ENCODE results near the gene C16orf54. TPM values are rescaled to one million over a fixed set of nuclear protein-coding genes. Genes with fewer than 3 reads are reported as not detected.
"Not testable (repeated sequence)": the region's sequence is repeated elsewhere in the genome, so short reads cannot be mapped to it uniquely, and the experiment has no call there.

C16orf54 gene
- total and polyA plus RNA-seq, 4 donors, result 0.38 to 2.4 (median 0.84) TPM

DNA sequence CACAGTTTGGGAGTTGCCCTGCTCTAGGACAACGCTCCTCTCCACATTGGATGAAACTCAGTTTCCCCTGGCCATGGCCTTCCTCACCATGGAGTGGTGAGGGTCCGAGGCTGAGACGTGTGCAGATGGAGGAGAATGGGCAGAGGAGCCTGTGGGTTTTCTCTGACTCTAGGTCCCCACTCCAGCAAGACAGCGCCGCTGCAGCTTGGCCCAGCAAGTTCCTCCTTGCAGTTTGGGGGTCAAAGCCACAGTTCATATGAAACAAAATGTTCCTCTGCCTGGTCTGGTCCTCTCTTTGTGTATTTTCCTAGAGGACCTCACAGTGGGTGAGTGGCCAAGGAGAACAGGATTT lies 2.3 kb downstream of the C16orf54 start:
- Histone ChIP-seq H3K27ac (ENCODE audit: low read depth in 1 of 2, low read length in 2 of 2) (no peak overlapping the region), H3K36me3 (ENCODE audit: control insufficient read depth in 4 of 4, insufficient read depth in 3 of 4, low read depth in 1 of 4, low read length in 3 of 4) (no peaks in the 10 kb centered on the region), H3K4me1 (ENCODE audit: control insufficient read depth in 4 of 4, insufficient read depth in 4 of 4, low read length in 3 of 4) (no peaks in the 10 kb centered on the region), H3K4me3 (ENCODE audit: low read depth in 1 of 3, low read length in 3 of 3) (no peak overlapping the region), H3K9ac (ENCODE audit: low read depth in 1 of 2, low read length in 2 of 2) (no peak overlapping the region), H3K9me3 (ENCODE audit: control insufficient read depth in 4 of 4, low read length in 3 of 4) (no peaks in the 10 kb centered on the region), H3K27me3 (ENCODE audit: control insufficient read depth in 4 of 4, insufficient read depth in 4 of 4, low read length in 3 of 4) (no peaks in the 10 kb centered on the region)
- DNase-seq (ENCODE audit: low spot score), result no peak
- TF ChIP-seq HNF4G (IDR thresholded peaks at IDR 0.05) (no peak), JUND (IDR thresholded peaks at IDR 0.05) (no peak), HNF4A (conservative IDR thresholded peaks at IDR 0.05) (no peak), RAD21 (IDR thresholded peaks at IDR 0.05) (no peak), GABPA (IDR thresholded peaks at IDR 0.05 in 1 of 2, conservative IDR thresholded peaks at IDR 0.05 in 1 of 2) (no peak), SP1 (IDR thresholded peaks at IDR 0.05) (no peak), FOXA2 (IDR thresholded peaks at IDR 0.05) (no peak), FOXA1 (IDR thresholded peaks at IDR 0.05) (no peak), EGR1 (IDR thresholded peaks at IDR 0.05; ENCODE audit: low read depth in 2 of 2) (no peak), YY1 (IDR thresholded peaks at IDR 0.05) (no peak)
- TF ChIP-seq, protein P1, sequence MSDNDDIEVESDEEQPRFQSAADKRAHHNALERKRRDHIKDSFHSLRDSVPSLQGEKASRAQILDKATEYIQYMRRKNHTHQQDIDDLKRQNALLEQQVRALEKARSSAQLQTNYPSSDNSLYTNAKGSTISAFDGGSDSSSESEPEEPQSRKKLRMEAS (IDR thresholded peaks at IDR 0.05), result no peak
- 90% methylated on average over 5 of the region's 5 CpGs for WGBS

DNA sequence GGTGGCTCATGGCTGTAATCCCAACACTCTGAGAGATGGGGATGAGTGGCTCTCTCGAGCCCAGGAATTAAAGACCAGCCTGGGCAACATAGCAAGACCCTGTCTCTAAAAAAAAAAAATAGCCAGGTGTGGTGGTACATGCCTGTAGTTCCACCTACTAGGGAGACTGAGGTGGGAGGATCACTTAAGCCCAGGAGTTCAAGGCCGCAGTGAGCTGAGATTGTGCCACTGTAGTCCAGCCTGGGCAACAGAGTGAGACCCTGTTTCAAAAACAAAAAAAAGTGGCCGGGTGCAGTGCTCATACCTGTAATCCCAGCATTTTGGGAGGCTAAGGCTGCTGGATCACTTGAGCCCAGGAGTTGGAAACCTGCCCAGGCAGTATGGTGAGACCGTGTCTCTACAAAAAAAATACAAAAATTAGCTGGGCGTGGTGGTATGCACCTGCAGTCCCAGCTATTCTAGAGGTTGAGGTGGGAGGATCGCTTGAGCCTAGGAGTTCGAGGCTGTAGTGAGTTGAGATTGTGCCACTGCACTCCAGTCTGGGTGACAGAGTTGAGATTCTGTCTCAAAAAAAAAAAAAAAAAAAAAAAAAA lies 3.0 kb downstream of the C16orf54 start:
- no peak for DNase-seq (ENCODE audit: low spot score)

DNA sequence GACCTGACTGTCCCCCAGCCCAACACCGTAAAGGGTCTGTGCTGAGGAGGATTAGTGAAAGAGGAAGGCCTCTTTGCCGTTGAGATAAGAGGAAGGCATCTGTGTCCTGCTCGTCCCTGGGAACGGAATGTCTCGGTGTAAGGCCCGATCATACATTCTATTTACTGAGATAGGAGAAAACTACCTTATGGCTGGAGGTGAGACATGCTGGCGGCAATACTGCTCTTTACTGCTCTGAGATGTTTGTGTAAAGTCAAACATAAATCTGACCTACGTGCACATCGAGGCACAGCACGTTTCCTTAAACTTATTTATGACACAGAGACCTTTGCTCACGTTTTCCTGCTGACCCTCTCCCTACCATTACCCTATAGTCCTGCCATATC lies 5.2 kb downstream of the C16orf54 start:
- not testable (repeated sequence) for H3K4me1 ChIP-seq (ENCODE audit: control insufficient read depth in 4 of 4, insufficient read depth in 4 of 4, low read length in 3 of 4); H3K4me3 ChIP-seq (ENCODE audit: low read depth in 1 of 3, low read length in 3 of 3); H3K9me3 ChIP-seq (ENCODE audit: control insufficient read depth in 4 of 4, low read length in 3 of 4); DNase-seq (ENCODE audit: low spot score); H3K27ac ChIP-seq (ENCODE audit: low read depth in 1 of 2, low read length in 2 of 2); H3K9ac ChIP-seq (ENCODE audit: low read depth in 1 of 2, low read length in 2 of 2); H3K36me3 ChIP-seq (ENCODE audit: control insufficient read depth in 4 of 4, insufficient read depth in 3 of 4, low read depth in 1 of 4, low read length in 3 of 4); H3K27me3 ChIP-seq (ENCODE audit: control insufficient read depth in 4 of 4, insufficient read depth in 4 of 4, low read length in 3 of 4)
- WGBS, result 66% methylated on average over 11 of the region's 11 CpGs

More for the DNA sequence above, 3.0 kb downstream of the C16orf54 start:
- no peak overlapping the region for H3K9ac ChIP-seq (ENCODE audit: low read depth in 1 of 2, low read length in 2 of 2)
- no peak overlapping the region for H3K4me3 ChIP-seq (ENCODE audit: low read depth in 1 of 3, low read length in 3 of 3)
- no peak for TF ChIP-seq RAD21 (IDR thresholded peaks at IDR 0.05)
- H3K9me3 ChIP-seq (ENCODE audit: control insufficient read depth in 4 of 4, low read length in 3 of 4), result no peaks in the 10 kb centered on the region
- H3K36me3 ChIP-seq (ENCODE audit: control insufficient read depth in 4 of 4, insufficient read depth in 3 of 4, low read depth in 1 of 4, low read length in 3 of 4), result no peaks in the 10 kb centered on the region
- no peaks in the 10 kb centered on the region for H3K4me1 ChIP-seq (ENCODE audit: control insufficient read depth in 4 of 4, insufficient read depth in 4 of 4, low read length in 3 of 4)
- no peak overlapping the region for H3K27ac ChIP-seq (ENCODE audit: low read depth in 1 of 2, low read length in 2 of 2)
- WGBS, result 87% methylated on average over 7 of the region's 7 CpGs
- H3K27me3 ChIP-seq (ENCODE audit: control insufficient read depth in 4 of 4, insufficient read depth in 4 of 4, low read length in 3 of 4), result no peaks in the 10 kb centered on the region

DNA sequence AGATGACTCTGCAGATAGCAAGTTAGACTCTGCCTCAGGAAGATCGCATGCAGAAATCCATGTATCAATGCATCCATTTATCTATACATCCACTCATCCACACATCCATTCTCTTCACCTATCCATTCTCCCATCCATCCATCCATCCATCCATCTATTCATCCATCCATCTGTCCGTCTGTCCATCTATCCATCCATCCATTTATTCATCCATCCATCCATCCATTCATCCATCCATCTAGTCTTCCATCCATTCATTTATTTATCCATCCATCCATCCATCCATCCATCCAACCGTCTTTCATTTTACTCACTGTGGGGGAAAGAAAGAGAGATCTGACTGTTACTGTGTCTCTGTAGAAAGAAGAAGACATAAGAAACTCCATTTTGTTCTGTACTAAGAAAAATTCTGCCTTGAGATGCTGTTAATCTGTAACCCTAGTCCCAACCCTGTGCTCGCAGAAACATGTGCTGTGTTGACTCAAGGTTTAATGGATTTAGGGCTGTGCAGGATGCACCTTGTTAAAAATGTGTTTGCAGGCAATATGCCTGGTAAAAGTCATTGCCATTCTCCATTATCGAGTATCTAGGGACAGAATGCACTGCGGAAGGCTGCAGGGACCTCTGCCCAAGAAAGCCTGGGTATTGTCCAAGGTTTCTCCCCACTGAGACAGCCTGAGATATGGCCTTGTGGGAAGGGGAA lies 5.7 kb downstream of the C16orf54 start:
- H3K36me3 ChIP-seq (ENCODE audit: control insufficient read depth in 4 of 4, insufficient read depth in 3 of 4, low read depth in 1 of 4, low read length in 3 of 4); H3K27ac ChIP-seq (ENCODE audit: low read depth in 1 of 2, low read length in 2 of 2); H3K4me1 ChIP-seq (ENCODE audit: control insufficient read depth in 4 of 4, insufficient read depth in 4 of 4, low read length in 3 of 4); H3K4me3 ChIP-seq (ENCODE audit: low read depth in 1 of 3, low read length in 3 of 3); DNase-seq (ENCODE audit: low spot score); H3K9me3 ChIP-seq (ENCODE audit: control insufficient read depth in 4 of 4, low read length in 3 of 4); H3K9ac ChIP-seq (ENCODE audit: low read depth in 1 of 2, low read length in 2 of 2); H3K27me3 ChIP-seq (ENCODE audit: control insufficient read depth in 4 of 4, insufficient read depth in 4 of 4, low read length in 3 of 4): not testable (repeated sequence)
- 79% methylated on average over 6 of the region's 6 CpGs for WGBS
